ENCODE measurements around the gene ADAMTS12.

- TF ChIP-seq CTCF (IDR thresholded peaks at IDR 0.05) (no peak), RAD21 (IDR thresholded peaks at IDR 0.05; ENCODE audit: low read length) (no peak), FOXM1 (IDR thresholded peaks at IDR 0.05; ENCODE audit: low read depth) (no peak), EZH2phosphoT487 (IDR thresholded peaks at IDR 0.05; ENCODE audit: borderline replicate concordance, low read depth) (no peak), RXRA (IDR thresholded peaks at IDR 0.05; ENCODE audit: borderline replicate concordance, low read depth) (no peak), REST (IDR thresholded peaks at IDR 0.05; ENCODE audit: low read depth, low read length) (no peak), MAX (IDR thresholded peaks at IDR 0.05; ENCODE audit: low read depth) (no peak), POLR2AphosphoS5 (IDR thresholded peaks at IDR 0.05; ENCODE audit: low read depth, low read length) (no peak), YY1 (IDR thresholded peaks at IDR 0.05; ENCODE audit: low read depth) (no peak), RFX5 (IDR thresholded peaks at IDR 0.05; ENCODE audit: low read length) (no peak), EP300 (IDR thresholded peaks at IDR 0.05; ENCODE audit: borderline replicate concordance in 1 of 2, low read depth in 1 of 2, low read length in 1 of 2) (no peak), MXI1 (IDR thresholded peaks at IDR 0.05; ENCODE audit: low read depth, low read length) (no peak), FOXJ3 (CRISPR knock-in tag; IDR thresholded peaks at IDR 0.05) (no peak), JUND (IDR thresholded peaks at IDR 0.05) (no peak)
These were observed 270.3 kb downstream of the ADAMTS12 start for GRCh38 chr5:33621514-33621913.

Data from SK-N-SH (cell line).